ENCODE data around the gene ZBP1.

ZBP1 gene

GRCh38 chr20:57601737-57602136, 18.5 kb downstream of the ZBP1 start:
- Histone ChIP-seq H4K20me1 (ENCODE audit: insufficient read depth, low read length, poor library complexity, severe bottlenecking) (no peaks in the 10 kb centered on the region), H3K4me3 (ENCODE audit: low read length, poor library complexity, severe bottlenecking) (no peak overlapping the region), H3K4me1 (ENCODE audit: insufficient read depth, low read length, poor library complexity, severe bottlenecking) (no peaks in the 10 kb centered on the region), H3K9me2 (replicated peaks; ENCODE audit: low read depth, low read length) (no peaks in the 10 kb centered on the region), H3K4me2 (ENCODE audit: low read depth, low read length, poor library complexity, severe bottlenecking) (no peak overlapping the region), H3K9ac (ENCODE audit: low read depth, low read length, poor library complexity, severe bottlenecking) (no peak overlapping the region), H3K27me3 (ENCODE audit: insufficient read depth, low read length, poor library complexity, severe bottlenecking) (no peaks in the 10 kb centered on the region), H3F3A (ENCODE audit: low read depth) (no peaks in the 10 kb centered on the region), H3K79me2 (ENCODE audit: insufficient read depth, low read length) (no peaks in the 10 kb centered on the region), H2AFZ (ENCODE audit: low read length) (no peak overlapping the region), H3K9me3 (ENCODE audit: insufficient read depth, low read depth, low read length) (no peaks in the 10 kb centered on the region), H3K36me3 (ENCODE audit: insufficient read depth, low read length) (no peaks in the 10 kb centered on the region)
- TF ChIP-seq, protein P1, sequence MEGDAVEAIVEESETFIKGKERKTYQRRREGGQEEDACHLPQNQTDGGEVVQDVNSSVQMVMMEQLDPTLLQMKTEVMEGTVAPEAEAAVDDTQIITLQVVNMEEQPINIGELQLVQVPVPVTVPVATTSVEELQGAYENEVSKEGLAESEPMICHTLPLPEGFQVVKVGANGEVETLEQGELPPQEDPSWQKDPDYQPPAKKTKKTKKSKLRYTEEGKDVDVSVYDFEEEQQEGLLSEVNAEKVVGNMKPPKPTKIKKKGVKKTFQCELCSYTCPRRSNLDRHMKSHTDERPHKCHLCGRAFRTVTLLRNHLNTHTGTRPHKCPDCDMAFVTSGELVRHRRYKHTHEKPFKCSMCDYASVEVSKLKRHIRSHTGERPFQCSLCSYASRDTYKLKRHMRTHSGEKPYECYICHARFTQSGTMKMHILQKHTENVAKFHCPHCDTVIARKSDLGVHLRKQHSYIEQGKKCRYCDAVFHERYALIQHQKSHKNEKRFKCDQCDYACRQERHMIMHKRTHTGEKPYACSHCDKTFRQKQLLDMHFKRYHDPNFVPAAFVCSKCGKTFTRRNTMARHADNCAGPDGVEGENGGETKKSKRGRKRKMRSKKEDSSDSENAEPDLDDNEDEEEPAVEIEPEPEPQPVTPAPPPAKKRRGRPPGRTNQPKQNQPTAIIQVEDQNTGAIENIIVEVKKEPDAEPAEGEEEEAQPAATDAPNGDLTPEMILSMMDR (conservative IDR thresholded peaks at IDR 0.05; ENCODE audit: low read length): no peak
- TF ChIP-seq EZH2phosphoT487 (IDR thresholded peaks at IDR 0.05; ENCODE audit: borderline replicate concordance): no peak

DNA sequence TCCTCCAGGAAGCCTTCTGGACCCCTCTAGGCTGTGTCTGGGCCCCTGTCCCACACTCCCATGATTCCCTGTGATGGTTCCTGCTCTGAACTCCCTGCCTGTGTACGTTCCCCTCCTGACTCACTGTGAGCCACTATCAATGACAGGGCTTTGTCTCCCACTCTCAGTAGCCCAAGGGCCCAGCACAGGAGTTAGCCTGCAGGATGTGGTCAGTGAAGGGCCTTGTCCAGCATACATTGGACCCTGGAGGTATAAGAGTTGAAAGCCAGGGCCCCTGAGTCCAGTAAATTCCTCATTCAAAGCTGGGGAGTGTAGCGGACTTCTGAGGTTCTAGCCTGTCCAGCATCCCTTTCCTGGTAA, 19.0 kb downstream of the ZBP1 start:
- no peak overlapping the region for H3K9ac ChIP-seq (ENCODE audit: low read depth, low read length, poor library complexity, severe bottlenecking)

DNA sequence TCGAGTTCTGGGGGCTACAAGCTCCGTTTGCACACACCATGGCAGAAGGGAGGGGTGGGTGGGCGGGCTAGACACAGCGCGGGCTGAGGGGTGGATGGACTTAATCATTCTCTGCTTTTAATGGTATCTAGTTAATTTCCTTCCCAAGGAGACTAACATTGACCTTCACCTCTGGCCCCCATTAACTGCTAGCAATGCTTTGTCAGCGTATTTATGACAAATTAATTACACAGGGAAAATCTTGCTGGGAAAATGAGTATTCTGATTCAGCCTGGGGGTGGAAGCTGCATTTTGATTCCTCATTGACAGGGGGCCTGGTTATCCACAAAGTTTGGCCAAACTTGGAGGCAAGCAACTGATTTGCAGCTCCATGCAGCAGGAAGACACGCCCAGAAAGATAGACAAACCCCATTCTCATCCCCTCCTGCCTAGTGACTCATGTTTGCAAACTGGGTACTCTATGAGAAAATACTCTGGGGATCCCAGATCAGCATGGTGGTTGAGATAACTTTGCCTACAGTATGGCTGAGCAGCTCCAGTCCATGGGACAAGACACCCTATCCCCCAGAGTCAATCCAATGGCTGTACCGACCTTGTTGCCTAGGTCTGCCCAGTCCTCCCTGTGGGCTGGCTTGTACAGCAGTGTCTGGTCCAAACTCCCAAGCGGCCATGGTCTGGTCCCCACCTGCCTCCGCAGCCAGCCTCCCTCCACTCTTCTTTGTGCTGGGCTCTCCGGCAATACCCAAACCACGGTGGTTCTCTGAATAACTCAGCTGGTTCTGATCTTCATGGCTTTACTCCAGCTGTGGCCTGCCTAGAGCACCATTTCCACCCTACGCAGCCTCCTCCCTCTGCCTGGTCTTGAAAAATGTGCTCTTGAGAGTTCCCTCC, 19.7 kb downstream of the ZBP1 start:
- Histone ChIP-seq H3K4me1 (ENCODE audit: insufficient read depth, low read length, poor library complexity, severe bottlenecking) (no peaks in the 10 kb centered on the region), H3K9me3 (ENCODE audit: insufficient read depth, low read depth, low read length) (no peaks in the 10 kb centered on the region), H3K4me3 (ENCODE audit: low read length, poor library complexity, severe bottlenecking) (no peak overlapping the region), H3K9me2 (replicated peaks; ENCODE audit: low read depth, low read length) (no peaks in the 10 kb centered on the region), H3F3A (ENCODE audit: low read depth) (no peaks in the 10 kb centered on the region), H2AFZ (ENCODE audit: low read length) (no peak overlapping the region), H3K27me3 (ENCODE audit: insufficient read depth, low read length, poor library complexity, severe bottlenecking) (no peaks in the 10 kb centered on the region), H4K20me1 (ENCODE audit: insufficient read depth, low read length, poor library complexity, severe bottlenecking) (no peaks in the 10 kb centered on the region), H3K79me2 (ENCODE audit: insufficient read depth, low read length) (no peaks in the 10 kb centered on the region), H3K4me2 (ENCODE audit: low read depth, low read length, poor library complexity, severe bottlenecking) (no peak overlapping the region), H3K9ac (ENCODE audit: low read depth, low read length, poor library complexity, severe bottlenecking) (no peak overlapping the region), H3K36me3 (ENCODE audit: insufficient read depth, low read length) (no peaks in the 10 kb centered on the region)
- TF ChIP-seq, protein P1 (conservative IDR thresholded peaks at IDR 0.05; ENCODE audit: low read length): no peak
- TF ChIP-seq EZH2phosphoT487 (IDR thresholded peaks at IDR 0.05; ENCODE audit: borderline replicate concordance): no peak

More for the DNA sequence above, 19.0 kb downstream of the ZBP1 start:
- no peak overlapping the region for H2AFZ ChIP-seq (ENCODE audit: low read length)
- no peak overlapping the region for H3K4me3 ChIP-seq (ENCODE audit: low read length, poor library complexity, severe bottlenecking)
- no peaks in the 10 kb centered on the region for H3F3A ChIP-seq (ENCODE audit: low read depth)
- H3K79me2 ChIP-seq (ENCODE audit: insufficient read depth, low read length): no peaks in the 10 kb centered on the region
- no peaks in the 10 kb centered on the region for H3K9me2 ChIP-seq (replicated peaks; ENCODE audit: low read depth, low read length)
- TF ChIP-seq, protein P1 (conservative IDR thresholded peaks at IDR 0.05; ENCODE audit: low read length): no peak
- no peak for TF ChIP-seq EZH2phosphoT487 (IDR thresholded peaks at IDR 0.05; ENCODE audit: borderline replicate concordance)
- H3K4me1 ChIP-seq (ENCODE audit: insufficient read depth, low read length, poor library complexity, severe bottlenecking): no peaks in the 10 kb centered on the region
- H3K9me3 ChIP-seq (ENCODE audit: insufficient read depth, low read depth, low read length): no peaks in the 10 kb centered on the region
- H3K4me2 ChIP-seq (ENCODE audit: low read depth, low read length, poor library complexity, severe bottlenecking): no peak overlapping the region
- H3K27me3 ChIP-seq (ENCODE audit: insufficient read depth, low read length, poor library complexity, severe bottlenecking): no peaks in the 10 kb centered on the region
- no peaks in the 10 kb centered on the region for H4K20me1 ChIP-seq (ENCODE audit: insufficient read depth, low read length, poor library complexity, severe bottlenecking)
- no peaks in the 10 kb centered on the region for H3K36me3 ChIP-seq (ENCODE audit: insufficient read depth, low read length)

All from Loucy (cell line).